ENCODE measurements around the gene PKD1L1. TPM values are rescaled to one million over a fixed set of nuclear protein-coding genes. Genes with fewer than 3 reads are reported as not detected.
A peak's percentile ranks its signal among the peaks of the same experiment; 100 is the strongest.

Gene PKD1L1
- polyA plus RNA-seq, 1 donor from 2014 or later = 0.06 TPM

DNA sequence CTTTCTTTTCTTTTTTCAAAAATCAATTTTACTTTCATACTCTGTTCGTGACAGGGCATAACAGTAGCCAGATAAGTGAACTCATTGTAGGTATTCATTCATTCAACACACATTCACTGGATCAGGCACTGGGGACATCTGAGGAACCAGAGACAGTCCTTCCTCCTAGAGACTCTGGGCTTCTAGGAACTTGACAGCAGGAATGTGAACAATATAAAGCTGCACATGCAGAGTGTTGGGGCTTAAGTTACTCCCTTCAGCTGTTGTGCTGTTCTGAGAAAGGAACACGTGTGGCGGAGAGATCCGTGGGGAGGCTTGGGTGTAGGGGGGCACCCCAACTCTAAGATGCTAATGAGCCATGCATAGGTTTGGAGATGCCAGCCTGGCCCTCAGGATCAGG lies 120.4 kb downstream of the PKD1L1 start:
- H3K4me1 Mint-ChIP-seq = peaks cover 0 to 3% (median under 1%) of the 10 kb centered on the region in 3 donors
- no peak overlapping the region for H3K4me3 Mint-ChIP-seq
- peaks cover 4% of the 10 kb centered on the region for H3K27me3 Mint-ChIP-seq
- H3K9me3 Mint-ChIP-seq = no peaks in the 10 kb centered on the region
- H3K27ac Mint-ChIP-seq = peak overlapping the region in 1 of 3 donors; percentile 3
- peaks cover 2% of the 10 kb centered on the region for H3K36me3 Mint-ChIP-seq

GRCh38 chr7:47827351-47827756 lies 120.9 kb downstream of the PKD1L1 start:
- no peak overlapping the region for H3K4me3 Mint-ChIP-seq

DNA sequence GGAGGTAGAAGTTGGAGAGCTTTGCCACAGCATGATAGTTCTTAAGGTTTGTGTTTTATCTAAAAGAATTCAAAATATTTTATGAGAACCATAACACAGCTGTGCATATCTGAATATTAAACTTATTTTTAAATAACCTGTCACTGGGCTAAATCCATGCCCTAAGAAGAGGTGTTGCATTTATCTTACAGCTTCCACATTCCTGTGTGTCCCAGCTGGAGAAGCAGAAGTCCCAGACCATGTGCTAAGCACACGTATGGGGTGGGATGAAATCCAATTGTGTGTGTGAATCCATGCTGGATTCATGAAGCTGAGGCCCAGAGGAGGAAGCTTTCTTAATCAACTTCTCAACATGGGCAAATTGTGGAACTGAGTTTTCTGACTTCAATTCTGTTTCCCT lies 121.5 kb downstream of the PKD1L1 start:
- Mint-ChIP-seq H3K36me3 (peaks cover 2% of the 10 kb centered on the region), H3K27ac (no peak overlapping the region), H3K4me3 (no peak overlapping the region), H3K4me1 (peaks cover 0 to 1% (median 0%) of the 10 kb centered on the region in 3 donors), H3K9me3 (no peaks in the 10 kb centered on the region), H3K27me3 (peaks cover 4% of the 10 kb centered on the region)

More at GRCh38 chr7:47827351-47827756, 120.9 kb downstream of the PKD1L1 start:
- peaks cover 4% of the 10 kb centered on the region for H3K27me3 Mint-ChIP-seq
- H3K27ac Mint-ChIP-seq = no peak overlapping the region
- H3K9me3 Mint-ChIP-seq = no peaks in the 10 kb centered on the region
- H3K36me3 Mint-ChIP-seq = peaks cover 2% of the 10 kb centered on the region
- H3K4me1 Mint-ChIP-seq = peaks cover 0 to 1% (median 0%) of the 10 kb centered on the region in 3 donors

DNA sequence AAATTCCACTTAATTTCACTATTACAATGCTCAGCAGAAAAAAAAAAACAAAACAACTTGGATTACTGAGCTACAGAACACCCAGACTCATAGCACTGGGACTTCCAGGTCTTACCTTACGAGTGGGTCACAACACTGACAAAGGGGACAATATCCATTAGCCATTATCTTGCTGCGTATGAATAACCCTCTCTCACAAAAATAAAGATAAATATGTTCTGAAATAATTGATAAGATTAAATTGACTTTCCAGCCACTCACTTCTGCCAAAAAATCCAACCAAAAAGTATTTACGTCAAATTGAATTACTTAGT lies 128.7 kb downstream of the PKD1L1 start:
- Mint-ChIP-seq H3K4me3 (no peak overlapping the region), H3K36me3 (peaks cover 2% of the 10 kb centered on the region), H3K27ac (no peak overlapping the region), H3K4me1 (peaks cover 0 to 9% (median 0%) of the 10 kb centered on the region in 3 donors), H3K27me3 (peaks cover 2% of the 10 kb centered on the region), H3K9me3 (no peaks in the 10 kb centered on the region)

GRCh38 chr7:47818796-47819606 lies 129.3 kb downstream of the PKD1L1 start:
- H3K27ac Mint-ChIP-seq = peak overlapping the region in 1 of 3 donors; percentile 78

GRCh38 chr7:47817917-47818316 lies 130.3 kb downstream of the PKD1L1 start:
- H3K27me3 Mint-ChIP-seq = peaks cover 5% of the 10 kb centered on the region
- no peaks in the 10 kb centered on the region for H3K36me3 Mint-ChIP-seq
- no peak overlapping the region for H3K4me3 Mint-ChIP-seq
- no peak overlapping the region for H3K27ac Mint-ChIP-seq
- H3K4me1 Mint-ChIP-seq = peaks cover 0 to 17% (median 6%) of the 10 kb centered on the region in 3 donors
- H3K9me3 Mint-ChIP-seq = no peaks in the 10 kb centered on the region

More at GRCh38 chr7:47818796-47819606, 129.3 kb downstream of the PKD1L1 start:
- no peaks in the 10 kb centered on the region for H3K36me3 Mint-ChIP-seq
- peaks cover 2% of the 10 kb centered on the region for H3K27me3 Mint-ChIP-seq
- H3K4me3 Mint-ChIP-seq = no peak overlapping the region
- H3K4me1 Mint-ChIP-seq = peaks cover 0 to 9% (median 0%) of the 10 kb centered on the region in 3 donors
- no peaks in the 10 kb centered on the region for H3K9me3 Mint-ChIP-seq

DNA sequence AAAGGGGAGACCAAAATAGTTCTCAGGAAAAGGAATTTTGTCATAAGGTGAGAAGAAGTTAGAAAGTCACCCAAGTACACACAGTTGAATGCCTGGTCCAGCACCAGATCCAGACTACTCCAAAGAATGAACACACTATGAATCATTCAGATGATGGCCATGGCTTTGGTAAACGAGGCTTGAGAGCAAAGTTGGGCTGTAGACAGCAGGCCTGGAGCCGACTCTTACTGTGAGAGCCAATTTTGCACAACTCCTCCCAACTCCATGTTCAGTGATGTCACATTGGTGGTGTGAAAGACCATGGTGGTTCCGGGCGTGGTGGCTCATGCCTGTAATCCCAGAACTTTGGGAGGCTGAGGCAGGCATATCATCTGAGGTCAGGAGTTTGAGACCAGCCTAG lies 131.6 kb downstream of the PKD1L1 start:
- peaks cover 5% of the 10 kb centered on the region for H3K27me3 Mint-ChIP-seq
- H3K9me3 Mint-ChIP-seq = no peaks in the 10 kb centered on the region
- H3K27ac Mint-ChIP-seq = no peak overlapping the region
- no peaks in the 10 kb centered on the region for H3K36me3 Mint-ChIP-seq
- H3K4me1 Mint-ChIP-seq = peaks cover 2 to 18% (median 7%) of the 10 kb centered on the region in 3 donors
- H3K4me3 Mint-ChIP-seq = no peak overlapping the region

DNA sequence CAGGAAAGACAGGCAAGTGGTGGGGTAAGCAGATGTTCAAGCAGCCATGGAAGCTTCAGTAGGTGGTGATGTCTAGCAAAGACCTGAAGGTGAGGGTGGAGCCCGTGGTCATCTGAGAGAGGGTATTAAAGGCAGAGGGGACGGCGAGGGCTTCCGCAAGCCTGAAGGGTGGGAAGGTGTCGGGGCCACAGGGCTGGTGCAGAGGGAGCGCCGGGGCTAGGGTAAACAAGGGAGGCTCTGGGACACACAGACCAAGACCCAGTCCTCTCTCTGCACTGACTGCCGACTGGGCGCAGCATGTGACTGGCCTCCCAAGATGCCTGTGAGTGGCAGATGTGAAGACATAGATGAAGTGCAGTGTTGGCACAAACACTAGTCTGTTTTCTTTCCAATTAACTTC lies 132.4 kb downstream of the PKD1L1 start:
- no peaks in the 10 kb centered on the region for H3K36me3 Mint-ChIP-seq
- H3K4me1 Mint-ChIP-seq = peaks cover 7 to 23% (median 11%) of the 10 kb centered on the region in 3 donors
- peaks cover 5% of the 10 kb centered on the region for H3K27me3 Mint-ChIP-seq
- H3K9me3 Mint-ChIP-seq = no peaks in the 10 kb centered on the region
- no peak overlapping the region for H3K4me3 Mint-ChIP-seq
- H3K27ac Mint-ChIP-seq = peak overlapping the region in 1 of 3 donors; percentile 18

DNA sequence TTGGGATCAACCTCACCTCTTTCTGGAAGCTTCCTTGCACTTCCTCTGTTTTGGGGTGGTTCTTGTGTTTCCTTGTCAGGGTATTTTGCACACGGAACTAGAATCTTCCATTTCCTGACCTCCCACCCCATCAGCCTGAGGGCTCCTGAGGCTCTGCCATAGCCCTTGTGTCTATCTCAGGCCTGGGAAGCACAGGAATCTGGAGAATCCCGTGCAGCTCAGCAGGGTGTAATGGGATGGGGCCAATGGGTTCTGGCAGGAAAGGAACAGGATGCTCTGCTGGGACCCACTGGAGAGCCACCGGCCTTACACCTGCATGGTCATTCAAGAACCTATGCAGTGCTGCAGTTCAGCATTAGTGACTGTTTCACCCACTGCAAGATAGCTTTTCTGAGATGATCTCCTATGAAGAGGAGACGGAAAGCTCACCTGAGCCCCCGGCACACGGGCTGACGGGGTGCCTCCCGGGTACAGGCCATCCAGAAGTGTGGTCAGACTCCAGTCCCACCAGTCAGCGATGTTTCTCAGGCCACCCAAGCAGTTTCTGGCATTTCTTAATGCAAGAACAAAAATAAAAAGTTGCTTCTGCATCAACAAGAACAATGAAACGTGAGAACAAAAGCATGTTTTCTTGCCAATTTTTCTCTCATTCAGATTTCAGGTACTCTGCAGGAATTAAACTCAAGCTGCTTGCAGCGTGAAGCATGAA lies 133.2 kb downstream of the PKD1L1 start:
- Mint-ChIP-seq H3K27me3 (peaks cover 5% of the 10 kb centered on the region), H3K4me1 (peaks cover 15 to 29% (median 17%) of the 10 kb centered on the region in 3 donors), H3K9me3 (no peaks in the 10 kb centered on the region), H3K27ac (peak overlapping the region in 1 of 3 donors; percentile 18), H3K4me3 (no peak overlapping the region), H3K36me3 (no peaks in the 10 kb centered on the region)

DNA sequence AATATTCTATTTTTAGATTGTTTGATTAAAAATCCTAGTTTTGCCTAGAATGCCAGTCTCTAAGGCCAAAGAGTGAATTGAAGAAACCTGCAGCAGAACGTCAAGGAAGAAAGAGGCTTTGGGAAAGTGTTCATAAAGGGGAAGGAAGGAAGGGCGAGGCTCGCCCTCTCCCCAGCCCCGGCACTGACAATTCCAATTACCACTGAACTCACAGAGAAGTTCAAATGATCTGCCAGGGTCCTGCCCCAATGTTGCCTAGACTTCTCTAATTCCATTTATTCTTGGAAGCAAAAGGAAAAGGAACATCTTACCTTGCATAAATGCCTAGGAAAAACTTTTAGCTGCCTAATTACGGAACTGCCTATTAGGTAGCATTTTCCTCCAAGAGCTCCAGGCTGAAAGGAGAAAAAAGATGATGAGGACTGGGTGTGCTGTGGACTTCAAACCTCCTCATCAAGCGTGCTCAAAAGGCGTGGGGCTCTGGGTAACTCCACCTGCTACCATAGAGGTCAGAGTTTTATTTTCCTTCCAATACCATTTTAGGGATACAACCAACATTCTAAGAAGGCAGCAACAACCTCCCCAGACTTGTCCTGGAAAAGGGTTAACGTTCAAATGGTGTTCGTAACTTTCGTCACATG lies 134.5 kb downstream of the PKD1L1 start:
- H3K4me1 Mint-ChIP-seq = peaks cover 16 to 25% (median 19%) of the 10 kb centered on the region in 3 donors
- no peaks in the 10 kb centered on the region for H3K36me3 Mint-ChIP-seq
- peaks cover 5% of the 10 kb centered on the region for H3K27me3 Mint-ChIP-seq
- H3K4me3 Mint-ChIP-seq = no peak overlapping the region
- H3K27ac Mint-ChIP-seq = no peak overlapping the region
- no peaks in the 10 kb centered on the region for H3K9me3 Mint-ChIP-seq

- Mint-ChIP-seq H3K4me1 (peaks cover 19 to 30% (median 23%) of the 10 kb centered on the region in 3 donors), H3K27me3 (peaks cover 3% of the 10 kb centered on the region), H3K27ac (no peak overlapping the region), H3K4me3 (no peak overlapping the region), H3K9me3 (no peaks in the 10 kb centered on the region), H3K36me3 (no peaks in the 10 kb centered on the region)
These were observed 135.7 kb downstream of the PKD1L1 start for GRCh38 chr7:47812429-47813136.

DNA sequence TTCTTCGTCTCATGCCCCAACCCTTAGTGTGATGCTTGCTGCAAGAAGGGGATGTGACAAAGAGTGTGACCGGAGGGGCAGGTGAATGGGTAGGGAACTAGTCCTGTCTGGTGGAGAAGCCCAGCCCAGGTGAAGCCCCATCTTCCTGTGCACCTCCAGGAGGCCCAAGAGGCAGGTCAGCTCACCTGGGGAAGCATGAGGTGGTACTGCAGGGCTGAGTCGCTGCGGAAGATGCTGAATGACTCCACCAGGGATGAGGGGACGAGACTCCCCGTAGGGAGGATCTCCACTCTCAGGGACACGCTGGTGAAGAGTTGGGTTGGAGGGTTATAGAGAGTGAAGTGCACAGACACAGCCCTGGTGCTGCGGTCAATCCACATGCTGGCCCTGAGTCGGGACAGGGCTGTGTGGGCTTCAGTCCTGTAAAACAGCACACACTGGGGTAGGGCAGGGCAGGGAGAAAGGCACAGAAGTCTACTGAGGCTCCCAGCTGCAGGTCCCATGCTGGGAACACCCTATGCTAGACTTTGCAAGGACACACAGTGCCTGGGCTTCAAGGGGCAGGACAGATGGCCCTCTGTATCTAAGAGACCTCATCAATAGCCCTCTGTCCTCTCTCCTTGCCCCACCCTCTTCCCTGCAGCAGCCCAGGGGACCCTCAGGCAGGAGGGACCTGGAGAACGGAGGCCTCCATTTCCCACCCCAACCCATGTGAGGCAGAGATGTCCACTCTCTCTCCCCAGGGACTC lies 136.5 kb downstream of the PKD1L1 start:
- Mint-ChIP-seq H3K36me3 (no peaks in the 10 kb centered on the region), H3K27me3 (peaks cover 3% of the 10 kb centered on the region), H3K4me3 (peak overlapping the region in 2 of 4 donors; percentile 49 to 51), H3K27ac (no peak overlapping the region), H3K9me3 (no peaks in the 10 kb centered on the region), H3K4me1 (peaks cover 19 to 37% (median 27%) of the 10 kb centered on the region in 3 donors)

- H3K9me3 Mint-ChIP-seq = no peaks in the 10 kb centered on the region
- no peak overlapping the region for H3K4me3 Mint-ChIP-seq
- H3K4me1 Mint-ChIP-seq = peaks cover 23 to 35% (median 27%) of the 10 kb centered on the region in 3 donors
- peaks cover 3% of the 10 kb centered on the region for H3K27me3 Mint-ChIP-seq
- H3K27ac Mint-ChIP-seq = no peak overlapping the region
- H3K36me3 Mint-ChIP-seq = no peaks in the 10 kb centered on the region
These were observed 138.9 kb downstream of the PKD1L1 start for GRCh38 chr7:47809387-47809786.

DNA sequence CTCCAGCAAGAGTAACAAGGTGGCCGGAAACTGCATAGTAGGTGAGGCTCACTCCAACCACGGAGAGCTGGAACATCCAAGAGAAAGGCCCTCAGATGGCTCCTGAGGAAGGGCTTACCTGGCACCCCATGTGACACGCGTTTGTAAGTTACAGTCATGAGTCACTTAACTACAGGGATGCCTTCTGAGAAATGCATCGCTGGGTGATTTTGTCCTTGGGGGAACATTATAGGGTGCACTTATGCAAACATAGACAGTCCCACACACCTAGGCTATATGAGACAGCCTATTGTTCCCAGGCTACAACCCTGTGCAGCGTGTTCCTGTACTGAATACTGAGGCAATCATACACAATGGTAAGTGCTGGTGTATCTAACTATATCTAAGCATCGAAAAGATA lies 139.9 kb downstream of the PKD1L1 start:
- H3K4me3 Mint-ChIP-seq = no peak overlapping the region
- H3K27ac Mint-ChIP-seq = peak overlapping the region in 1 of 3 donors; percentile 36
- H3K27me3 Mint-ChIP-seq = no peaks in the 10 kb centered on the region
- H3K4me1 Mint-ChIP-seq = peaks cover 18 to 29% (median 27%) of the 10 kb centered on the region in 3 donors
- H3K9me3 Mint-ChIP-seq = no peaks in the 10 kb centered on the region
- H3K36me3 Mint-ChIP-seq = no peaks in the 10 kb centered on the region
